ENCODE results near the gene PEMT. TPM values are rescaled to one million over a fixed set of nuclear protein-coding genes. Genes with fewer than 3 reads are reported as not detected.

The PEMT gene
- total and polyA plus RNA-seq, 2 of the 8 experiments (the other 6 are each of a cell fraction or from before 2014, with no cell fraction given): 42.0 to 118 TPM

GRCh38 chr17:17457680-17458079 is 133.8 kb downstream of the PEMT start:
- DNase-seq (ENCODE audit: low read depth in 1 of 2, low spot score in 2 of 2) (no peak), FAIRE-seq (no peak)
- Histone ChIP-seq H3K23ac (ENCODE audit: insufficient read length) (no peak overlapping the region), H2BK12ac (ENCODE audit: low read depth, low read length) (no peak overlapping the region), H2BK20ac (ENCODE audit: low read length) (no peak overlapping the region), H3K4me2 (ENCODE audit: insufficient read depth in 1 of 2, low read depth in 2 of 2, low read length in 2 of 2) (no peak overlapping the region), H2BK120ac (replicated peaks; ENCODE audit: low read depth, low read length) (no peak overlapping the region), H2BK5ac (ENCODE audit: low read depth, low read length) (no peak overlapping the region), H3K14ac (ENCODE audit: insufficient read length) (no peak overlapping the region), H3K23me2 (ENCODE audit: low read depth, low read length) (peaks cover 5% of the 10 kb centered on the region; the same call in 1 of the 2 replicates), H3K56ac (replicated peaks; ENCODE audit: insufficient read length, low read depth, low read length) (no peak overlapping the region), H3K27me3 (replicated peaks in 1 of 4; ENCODE audit: control insufficient read depth in 3 of 4, extremely low read depth in 1 of 4, insufficient read depth in 3 of 4, low read length in 3 of 4) (no peaks in the 10 kb centered on the region), H3K4me3 (ENCODE audit: extremely low read depth in 1 of 4, insufficient read depth in 2 of 4, low read depth in 3 of 4, low read length in 4 of 4) (no peak overlapping the region), H3K9ac (replicated peaks in 1 of 4; ENCODE audit: extremely low read depth in 1 of 4, low read depth in 3 of 4, low read length in 3 of 4) (no peak overlapping the region), H4K91ac (replicated peaks; ENCODE audit: insufficient read length, low read length) (no peak overlapping the region), H3K79me2 (ENCODE audit: control insufficient read depth in 1 of 2, insufficient read depth in 2 of 2, low read length in 2 of 2) (no peaks in the 10 kb centered on the region), H3K4ac (replicated peaks; ENCODE audit: insufficient read length, low read depth, low read length) (no peak overlapping the region), H3K36me3 (ENCODE audit: control insufficient read depth in 2 of 4, insufficient read depth in 4 of 4, low read length in 3 of 4) (no peaks in the 10 kb centered on the region), H3K27ac (ENCODE audit: low read depth, low read length) (no peak overlapping the region), H3K4me1 (replicated peaks in 1 of 4; ENCODE audit: control insufficient read depth in 3 of 4, insufficient read depth in 4 of 4, low read length in 3 of 4) (no peaks in the 10 kb centered on the region), H2BK15ac (ENCODE audit: low read length) (no peak overlapping the region), H3K9me3 (ENCODE audit: insufficient read depth in 2 of 2, low read depth in 1 of 2, low read length in 1 of 2) (peaks cover 0 to 7% of the 10 kb centered on the region in 2 experiments; a peak in 2 of 4 replicates), H4K8ac (ENCODE audit: extremely low read depth, insufficient read depth, low read length) (no peak overlapping the region), H2AK5ac (ENCODE audit: low read depth, low read length) (no peak overlapping the region), H3K79me1 (ENCODE audit: low read depth, low read length) (no peaks in the 10 kb centered on the region), H3K18ac (ENCODE audit: extremely low read depth, low read length) (no peak overlapping the region), H4K20me1 (replicated peaks in 1 of 2; ENCODE audit: control insufficient read depth in 1 of 2, insufficient read depth in 2 of 2, low read length in 2 of 2) (peaks cover 0 to 4% of the 10 kb centered on the region in 2 experiments), H2AFZ (ENCODE audit: low read length) (no peak overlapping the region), H4K5ac (ENCODE audit: insufficient read length, low read depth, low read length) (no peak overlapping the region)
- CTCF ChIA-PET (ENCODE audit: partially characterized antibody): no interaction called here
- no peak for TF ChIP-seq TCF12 (IDR thresholded peaks at IDR 0.05; ENCODE audit: low read depth, low read length)
- no peak for TF ChIP-seq MAX (IDR thresholded peaks at IDR 0.05)
- TF ChIP-seq MAFK (IDR thresholded peaks at IDR 0.05; ENCODE audit: low read depth, low read length): no peak
- no peak for TF ChIP-seq SP1 (IDR thresholded peaks at IDR 0.05; ENCODE audit: low read depth, low read length)
- no peak for TF ChIP-seq TBP (IDR thresholded peaks at IDR 0.05; ENCODE audit: low read depth, low read length)
- TF ChIP-seq POLR2AphosphoS5 (IDR thresholded peaks at IDR 0.05; ENCODE audit: low read depth, low read length): no peak
- TF ChIP-seq SP4 (IDR thresholded peaks at IDR 0.05; ENCODE audit: low read length): no peak
- TF ChIP-seq GABPA (IDR thresholded peaks at IDR 0.05; ENCODE audit: borderline replicate concordance, insufficient read depth, low read length): no peak
- no peak for TF ChIP-seq TAF1 (IDR thresholded peaks at IDR 0.05; ENCODE audit: low read depth, low read length)
- TF ChIP-seq SIX5 (IDR thresholded peaks at IDR 0.05; ENCODE audit: low read depth, low read length): no peak
- WGBS, 2 experiments (ENCODE audit: extremely low coverage in 1 of 2, insufficient coverage in 1 of 2, insufficient read length in 1 of 2, insufficient replicate concordance in 2 of 2, low coverage in 1 of 2, low lambda C conversion rate in 2 of 2, missing lambda C conversion rate in 1 of 2): 78% methylated on average over 2 of the region's 2 CpGs; no CpG with 5 or more reads in 1 of the 2 experiments
- POLR2A ChIA-PET (ENCODE audit: partially characterized antibody): interaction anchor here (0.6 to 0.7 kb wide), 2 partner anchors 10 to 17 kb away, joined by 3 read pairs; no protein-coding TSS in a partner anchor

All from H1 (cell line).